Measurements from ENCODE around the gene SNRNP70.

GRCh38 chr19:49141352-49141751 lies 56.1 kb downstream of the SNRNP70 start:
- TF ChIP-seq POLR2AphosphoS5 (IDR thresholded peaks at IDR 0.05) (no peak), POLR2A (IDR thresholded peaks at IDR 0.05) (no peak)
